Activated CD4-positive, alpha-beta T cell treated with anti-CD3 and anti-CD28 coated beads for 24 hours (primary cell): ENCODE data around the gene DPP6.

Experiments used
- DNase-seq, 2 donors: peaks; one replicate each; pipeline ENCODE4 v3.0.0-alpha.2; 2020; ENCODE audit warnings: low read depth in 2 of 2

Gene DPP6

GRCh38 chr7:154592388-154592787 lies 540.2 kb downstream of the DPP6 start:
- DNase-seq: no peak

GRCh38 chr7:154598396-154598795 lies 546.2 kb downstream of the DPP6 start:
- no peak for DNase-seq

- DNase-seq: no peak
Measured at GRCh38 chr7:154598864-154599263, 546.7 kb downstream of the DPP6 start.

- no peak for DNase-seq
Measured at GRCh38 chr7:154610903-154611302, 558.7 kb downstream of the DPP6 start.

GRCh38 chr7:154613811-154614210 lies 561.6 kb downstream of the DPP6 start:
- DNase-seq: no peak

- no peak for DNase-seq
Measured at GRCh38 chr7:154620141-154620755, 568.0 kb downstream of the DPP6 start.

- DNase-seq: no peak
Measured at GRCh38 chr7:154623399-154623798, 571.2 kb downstream of the DPP6 start.

GRCh38 chr7:154627646-154628290 lies 575.6 kb downstream of the DPP6 start:
- DNase-seq: no peak

- DNase-seq: no peak
Measured at GRCh38 chr7:154628556-154628955, 576.4 kb downstream of the DPP6 start.

GRCh38 chr7:154631162-154631561 lies 579.0 kb downstream of the DPP6 start:
- DNase-seq: no peak

GRCh38 chr7:154633641-154634040 lies 581.4 kb downstream of the DPP6 start:
- DNase-seq: no peak

- no peak for DNase-seq
Measured at GRCh38 chr7:154638286-154638685, 586.1 kb downstream of the DPP6 start.

GRCh38 chr7:154640266-154640865 lies 588.2 kb downstream of the DPP6 start:
- DNase-seq: no peak

- DNase-seq: no peak
Measured at GRCh38 chr7:154640917-154641316, 588.7 kb downstream of the DPP6 start.

GRCh38 chr7:154644366-154644765 lies 592.2 kb downstream of the DPP6 start:
- no peak for DNase-seq

- no peak for DNase-seq
Measured at GRCh38 chr7:154646126-154647013, 594.2 kb downstream of the DPP6 start.

- no peak for DNase-seq
Measured at GRCh38 chr7:154647625-154648024, 595.4 kb downstream of the DPP6 start.

- no peak for DNase-seq
Measured at GRCh38 chr7:154649015-154649414, 596.8 kb downstream of the DPP6 start.

GRCh38 chr7:154649434-154649833 lies 597.2 kb downstream of the DPP6 start:
- DNase-seq: no peak

GRCh38 chr7:154650275-154650674 lies 598.1 kb downstream of the DPP6 start:
- no peak for DNase-seq

- no peak for DNase-seq
Measured at GRCh38 chr7:154651501-154651900, 599.3 kb downstream of the DPP6 start.

GRCh38 chr7:154652564-154652963 lies 600.4 kb downstream of the DPP6 start:
- DNase-seq: no peak
